GM18907 (cell line): ENCODE data around the gene PKNOX2.

Experiments used
- ATAC-seq: cut with Tn5 transposase; IDR thresholded peaks from one replicate; pipeline ENCODE4 v1.9.1; 2021; ENCODE audit warnings: mild to moderate bottlenecking, moderate library complexity; ENCODE audit not compliant: unreplicated experiment

Gene PKNOX2

GRCh38 chr11:125164422-125165110 lies at the start of gene PKNOX2:
TSS of gene PKNOX2 (plus strand) at chr11:125164751. CDS start at chr11:125351306, 186,555 bp downstream.
- peak; percentile 44 for ATAC-seq

DNA sequence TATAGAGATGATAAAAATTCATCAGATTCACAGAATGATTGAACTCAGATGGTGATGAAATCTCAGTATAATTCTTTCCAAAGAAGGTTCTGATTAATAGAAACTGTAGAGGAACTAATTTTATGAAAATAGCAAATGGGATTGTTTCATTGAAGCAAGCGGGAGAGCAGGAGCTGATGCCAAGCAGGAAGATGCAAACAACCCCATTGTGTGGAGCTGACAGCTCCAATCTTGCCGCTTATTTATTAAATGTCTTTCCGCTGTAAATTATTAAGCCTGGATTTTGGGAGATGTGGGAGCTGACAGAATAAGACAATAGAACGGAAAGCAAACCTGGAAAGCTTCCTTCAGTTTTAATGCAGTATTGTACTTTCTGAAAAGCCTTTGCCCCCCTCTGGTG lies 47.1 kb upstream of the PKNOX2 start:
- ATAC-seq = no peak

DNA sequence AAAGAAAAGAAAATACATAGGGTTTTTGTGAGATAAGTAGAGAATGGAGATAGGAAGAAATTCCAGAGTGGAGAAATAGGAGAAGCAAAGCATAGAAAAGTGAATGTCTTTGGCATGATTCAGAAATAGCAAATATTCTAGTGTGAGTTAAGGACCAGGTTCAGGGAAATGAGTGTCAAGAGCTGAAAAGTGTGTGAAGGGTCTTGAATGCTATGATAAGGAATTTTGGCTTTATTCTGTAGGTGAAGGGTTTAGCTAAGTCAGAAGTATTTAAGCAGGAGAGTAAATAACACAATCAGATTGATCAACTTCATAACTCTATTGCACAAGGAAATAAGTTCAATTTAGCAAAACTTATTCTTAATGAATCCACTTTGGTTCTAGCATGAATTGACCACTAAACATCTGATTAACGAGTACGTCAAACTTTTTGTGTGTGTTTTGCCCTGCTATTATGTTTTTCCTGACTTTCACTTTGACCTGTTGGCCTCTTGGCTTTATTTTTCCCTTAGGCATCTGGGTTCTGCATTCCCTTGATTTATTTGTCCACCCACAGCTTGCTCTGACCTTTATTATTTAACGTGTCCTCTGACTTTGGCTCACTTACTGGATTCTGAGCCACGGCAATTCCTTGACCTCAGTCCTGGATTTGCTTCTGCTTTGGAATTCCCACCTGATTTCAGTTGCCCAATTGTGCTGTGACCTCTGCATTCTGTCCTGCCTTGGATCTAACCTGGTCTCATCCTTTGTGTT lies 41.2 kb upstream of the PKNOX2 start:
- no peak for ATAC-seq

GRCh38 chr11:125123947-125124617 lies 40.5 kb upstream of the PKNOX2 start:
- ATAC-seq = no peak

DNA sequence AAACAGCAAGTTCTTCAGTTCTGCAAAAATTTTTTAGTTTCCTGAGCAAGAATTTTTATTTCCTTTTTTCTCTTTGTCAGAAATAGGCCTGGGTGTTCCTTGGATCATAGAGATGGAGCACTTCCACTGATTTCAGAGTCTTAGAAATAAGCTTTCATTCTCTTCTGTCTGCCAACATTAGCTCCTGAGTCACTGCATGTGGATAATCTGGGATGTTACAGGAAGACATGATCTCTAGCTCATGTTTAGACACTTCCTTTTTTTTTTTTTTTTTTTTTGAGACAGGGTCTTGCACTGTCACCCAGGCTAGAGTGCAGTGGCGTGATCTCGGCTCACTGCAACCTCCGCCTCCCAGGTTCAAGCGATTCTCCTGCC lies 39.9 kb upstream of the PKNOX2 start:
- no peak for ATAC-seq

DNA sequence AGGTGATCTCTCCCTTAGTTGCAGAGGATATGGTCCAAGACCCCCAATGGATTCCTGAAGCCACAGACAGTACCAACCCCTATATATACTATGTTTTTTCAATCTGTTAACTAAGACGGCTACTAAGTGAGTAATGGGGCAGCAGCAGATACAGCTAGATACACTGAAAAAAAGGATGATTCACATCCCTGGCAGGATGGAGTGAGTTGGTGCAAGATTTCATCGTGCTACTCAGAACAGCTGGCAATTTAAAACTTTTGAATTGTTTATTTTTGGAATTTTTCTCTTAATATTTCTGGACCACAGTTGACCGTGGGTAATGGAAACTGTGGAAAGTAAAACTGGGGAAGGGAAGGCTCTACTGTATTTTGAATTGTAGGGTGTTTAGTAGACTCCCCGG lies 36.1 kb upstream of the PKNOX2 start:
- no peak for ATAC-seq

DNA sequence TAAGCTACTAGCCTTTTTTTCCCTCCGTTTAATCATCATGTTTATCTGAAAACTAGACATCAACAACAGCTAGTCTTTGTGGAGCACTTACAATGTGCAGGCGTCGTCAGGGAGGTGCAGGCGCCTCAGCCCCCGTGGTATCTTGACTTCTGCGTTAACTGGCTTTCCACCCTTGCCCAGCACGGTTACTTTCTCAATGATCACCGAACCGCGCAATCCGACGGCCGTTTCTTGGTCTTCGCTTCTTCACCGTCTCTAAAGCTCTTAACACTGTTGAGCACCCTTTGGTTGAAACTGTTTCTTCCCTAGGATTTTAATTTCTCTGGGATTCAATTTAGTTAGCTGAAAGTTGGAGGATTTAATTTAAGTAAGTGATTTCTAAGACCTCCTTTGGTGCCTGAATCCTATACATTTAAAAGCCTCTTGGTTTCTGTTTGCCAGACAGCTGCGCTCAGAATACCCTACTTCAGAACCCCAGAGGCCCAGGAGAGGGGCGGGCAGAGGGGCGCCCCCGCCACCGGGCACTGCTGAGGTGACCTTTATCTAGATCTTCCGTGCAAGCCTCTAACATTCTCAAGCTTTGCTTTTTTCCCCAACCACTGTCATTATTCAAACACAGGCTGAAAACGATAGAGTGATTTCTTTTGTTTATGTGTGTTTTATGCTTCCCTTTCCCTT lies 35.1 kb upstream of the PKNOX2 start:
- ATAC-seq = no peak

DNA sequence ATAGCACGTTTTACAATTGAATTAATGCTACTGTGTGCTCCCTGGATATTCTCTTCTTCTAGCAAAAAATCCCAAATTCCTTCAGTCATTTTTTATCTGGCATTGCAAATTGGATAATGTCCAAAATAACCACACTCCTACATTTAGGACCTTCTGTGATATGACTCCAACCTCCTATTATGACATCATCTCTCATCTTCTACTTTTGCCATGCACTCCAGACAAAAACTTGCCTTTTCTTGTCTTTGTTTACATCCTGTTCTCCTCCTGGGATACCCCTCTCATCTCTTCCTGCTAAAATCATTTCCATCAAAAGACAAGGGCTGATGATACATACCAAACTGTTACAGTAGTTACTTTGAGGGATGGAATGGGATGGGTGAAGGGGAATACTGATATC lies 32.5 kb upstream of the PKNOX2 start:
- no peak for ATAC-seq

DNA sequence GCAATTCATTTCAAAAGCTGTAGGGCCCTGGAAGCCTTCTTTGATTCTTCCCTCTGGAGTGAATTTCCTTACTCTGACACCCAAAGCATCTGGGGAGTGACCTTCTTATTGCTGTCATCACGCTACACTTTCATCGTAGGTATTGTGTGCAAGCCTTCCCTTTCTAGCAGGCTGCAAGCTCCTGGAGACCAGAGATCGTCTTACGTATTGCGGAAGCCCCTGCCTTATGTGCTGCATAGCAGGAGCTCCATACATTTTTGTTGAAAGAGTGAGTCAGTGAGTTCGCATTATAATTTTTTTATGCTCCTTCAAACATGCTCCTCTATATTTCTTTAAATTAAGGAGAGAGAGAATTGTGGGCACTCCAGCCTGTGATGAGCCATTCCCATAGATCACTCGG lies 32.0 kb upstream of the PKNOX2 start:
- no peak for ATAC-seq

DNA sequence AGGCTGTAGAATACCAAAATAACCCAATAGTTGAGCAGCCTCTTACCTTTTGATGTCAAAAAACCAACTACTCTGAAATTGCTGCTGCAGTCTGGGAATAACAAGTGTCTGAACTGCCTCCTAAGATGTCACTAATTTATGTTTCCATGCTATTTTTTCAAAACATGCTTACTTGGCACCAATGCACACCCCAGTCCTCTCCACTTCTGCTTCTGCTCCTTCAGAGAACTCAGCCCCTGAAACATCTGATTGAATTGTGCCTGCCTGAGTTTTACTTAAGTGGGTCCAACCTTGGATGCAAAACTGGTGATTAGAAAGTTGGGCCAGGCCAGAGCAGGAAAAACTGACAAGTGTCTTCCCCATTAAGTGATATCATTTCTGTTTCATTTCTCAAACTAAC lies 28.6 kb upstream of the PKNOX2 start:
- no peak for ATAC-seq

- ATAC-seq = no peak
These were observed 25.6 kb upstream of the PKNOX2 start for GRCh38 chr11:125138966-125139365.

- ATAC-seq = no peak
These were observed 24.8 kb upstream of the PKNOX2 start for GRCh38 chr11:125139778-125140177.

DNA sequence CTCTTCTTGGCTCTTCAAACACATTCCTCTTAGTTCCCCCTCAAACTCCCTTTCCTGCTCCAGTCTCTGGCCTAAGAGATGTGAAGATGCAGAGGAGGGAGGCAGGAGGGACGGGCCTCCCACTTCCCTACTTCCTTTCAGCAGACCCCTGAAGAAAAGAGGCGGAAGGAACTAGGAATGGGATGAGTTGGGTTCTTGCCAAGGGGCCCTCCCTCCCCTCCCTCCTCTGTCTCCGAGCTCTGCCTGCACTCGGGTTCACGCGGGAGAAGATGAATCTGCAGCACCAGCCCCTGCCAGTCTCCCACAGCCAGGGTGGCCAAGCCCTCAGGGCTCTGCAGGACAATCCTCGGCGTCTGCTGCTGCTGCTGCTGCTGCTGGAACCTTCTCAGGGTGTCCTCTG lies 24.3 kb upstream of the PKNOX2 start:
- ATAC-seq = no peak

- ATAC-seq = no peak
These were observed 23.4 kb upstream of the PKNOX2 start for GRCh38 chr11:125141178-125141577.

- no peak for ATAC-seq
These were observed 22.6 kb upstream of the PKNOX2 start for GRCh38 chr11:125141686-125142535.

GRCh38 chr11:125146232-125146631 lies 18.3 kb upstream of the PKNOX2 start:
- no peak for ATAC-seq

DNA sequence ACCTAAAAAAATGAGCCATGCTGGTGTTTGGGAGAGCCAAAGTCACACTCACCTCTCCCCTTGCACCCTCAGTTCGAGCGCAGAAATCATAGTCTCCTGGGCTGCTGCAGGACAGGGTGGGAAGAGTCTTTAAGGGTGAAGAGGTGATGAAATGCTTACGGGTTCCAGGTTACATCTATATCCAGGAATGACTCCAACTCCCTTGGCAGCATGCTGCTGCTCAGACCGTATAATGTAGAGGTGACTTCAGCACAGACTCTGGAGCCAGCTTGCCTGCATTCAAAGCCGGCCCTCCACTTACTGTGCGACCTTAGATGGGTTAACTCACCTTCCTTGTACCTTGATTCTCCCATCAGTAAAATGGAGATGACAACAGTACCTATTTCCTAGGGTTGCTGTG lies 17.3 kb upstream of the PKNOX2 start:
- no peak for ATAC-seq

DNA sequence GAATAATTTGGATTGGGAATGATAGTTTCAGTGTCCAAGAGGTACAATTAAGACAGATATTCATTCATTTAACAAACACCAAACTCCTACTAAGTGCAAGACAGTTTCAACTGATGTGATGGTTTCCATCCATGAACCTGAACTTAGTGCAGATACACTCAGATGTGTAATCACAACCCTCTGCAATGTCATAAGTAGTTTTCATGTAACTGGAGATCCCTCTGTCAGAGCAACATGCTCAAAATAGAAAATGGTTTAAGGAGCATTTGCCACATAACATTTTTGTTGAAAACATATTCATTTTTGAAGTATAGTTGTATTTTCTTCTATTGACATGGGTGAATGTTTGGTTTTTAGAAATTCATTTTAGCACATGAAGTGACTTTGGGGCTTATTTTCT lies 16.5 kb upstream of the PKNOX2 start:
- ATAC-seq = no peak

DNA sequence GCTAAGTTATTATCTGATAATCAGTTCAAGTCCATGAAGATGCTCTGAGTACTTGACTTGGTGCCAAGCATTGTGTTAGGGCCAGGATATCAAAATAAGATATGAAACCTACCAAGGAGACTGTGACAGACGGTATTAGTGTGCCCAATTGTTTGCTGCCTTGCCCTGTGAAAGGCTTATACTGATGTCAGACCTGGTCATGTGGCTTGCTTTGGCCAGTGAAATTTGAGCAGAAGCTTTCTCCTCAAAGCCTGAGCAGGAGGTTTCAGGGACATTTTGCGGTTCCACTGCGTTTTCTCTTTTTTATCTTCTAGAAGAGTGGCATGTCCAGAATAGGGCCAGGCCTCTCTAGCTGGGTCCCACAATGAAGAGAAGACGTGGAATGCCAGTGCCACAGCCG lies 15.8 kb upstream of the PKNOX2 start:
- no peak for ATAC-seq

GRCh38 chr11:125153837-125154236 lies 10.7 kb upstream of the PKNOX2 start:
- ATAC-seq = no peak
